DMS79 (cell line): ENCODE data around the gene IQCN.

Experiments
- DNase-seq: peaks from one replicate; lab custom pipeline; 2025; lab: John Stamatoyannopoulos, UW

IQCN gene

GRCh38 chr19:18286973-18287635 lies 12.9 kb upstream of the IQCN start:
- no peak for DNase-seq

- DNase-seq = no peak
Observed at GRCh38 chr19:18284712-18285360, 10.6 kb upstream of the IQCN start.

GRCh38 chr19:18283338-18283737 lies 9.1 kb upstream of the IQCN start:
- no peak for DNase-seq

- no peak for DNase-seq
Observed at GRCh38 chr19:18282788-18283141, 8.5 kb upstream of the IQCN start.

GRCh38 chr19:18282021-18282787 lies 8.0 kb upstream of the IQCN start:
- DNase-seq = peak; percentile 89

GRCh38 chr19:18281082-18282020 lies 7.1 kb upstream of the IQCN start, which contains the start of gene JUND:
Gene JUND, minus strand, starts transcription at chr19:18281622. Its CDS starts 138 bp downstream, at chr19:18281484.
- DNase-seq = peak; percentile 92

- DNase-seq = peak; percentile 69
Observed at GRCh38 chr19:18280247-18281081, 6.2 kb upstream of the IQCN start.

GRCh38 chr19:18279516-18280246 lies 5.4 kb upstream of the IQCN start:
- DNase-seq = peak; percentile 88

- no peak for DNase-seq
Observed at GRCh38 chr19:18279266-18279515, 4.9 kb upstream of the IQCN start.

- DNase-seq = no peak
Observed at GRCh38 chr19:18278521-18279265, 4.4 kb upstream of the IQCN start.

- no peak for DNase-seq
Observed at GRCh38 chr19:18274781-18275356, 617 bp upstream of the IQCN start.

- no peak for DNase-seq
Observed at GRCh38 chr19:18273561-18274218, 562 bp downstream of the IQCN start.

GRCh38 chr19:18271433-18271841 lies 2.8 kb downstream of the IQCN start:
- DNase-seq = no peak

GRCh38 chr19:18270326-18270725 lies 3.9 kb downstream of the IQCN start:
- no peak for DNase-seq

- DNase-seq = no peak
Observed at GRCh38 chr19:18269070-18269723, 5.1 kb downstream of the IQCN start.

- DNase-seq = no peak
Observed at GRCh38 chr19:18266771-18267686, 7.2 kb downstream of the IQCN start.

GRCh38 chr19:18265582-18265981 lies 8.7 kb downstream of the IQCN start:
- DNase-seq = no peak
